ENCODE measurements around the gene ABCA7.

GRCh38 chr19:1107661-1108261 is 67.9 kb downstream of the ABCA7 start:
- TF ChIP-seq CTCF (IDR thresholded peaks at IDR 0.05; ENCODE audit: low read depth, low read length, poor library complexity, severe bottlenecking) (no peak), EZH2phosphoT487 (IDR thresholded peaks at IDR 0.05; ENCODE audit: borderline replicate concordance, low read length) (no peak)

Data from DOHH2 (cell line).